Vagina (tissue), 2 donors: ENCODE results near the gene JADE2.

Source experiments
- POLR2A ChIP-seq, 2 donors: fragments of 450-650 bp; IDR thresholded peaks; one replicate each; pipeline ENCODE4 v1.6.1; 2017; ENCODE audit warnings: antibody characterized with exemption in 2 of 2, mild to moderate bottlenecking in 2 of 2, moderate library complexity in 2 of 2
- POLR2AphosphoS5 ChIP-seq, 2 donors: sonication (generic); formaldehyde crosslinking; IDR thresholded peaks; one replicate each; pipeline ENCODE4 v1.9.0; 2017; ENCODE audit warnings: antibody characterized with exemption in 2 of 2, mild to moderate bottlenecking in 2 of 2, low read depth in 1 of 2; ENCODE audit not compliant: insufficient read depth in 1 of 2
- TF ChIP-seq, protein P1 (sequence below), 3 experiments: fragments of 450-650 bp in 2 of 3; fragments of 200-600 bp in 1 of 3; sonication (generic) in 1 of 3; IDR thresholded peaks; one replicate each; pipeline ENCODE4 v1.5.1; 2017 to 2019; ENCODE audit warnings: antibody characterized with exemption in 3 of 3, mild to moderate bottlenecking in 2 of 3, moderate library complexity in 2 of 3

DNA sequence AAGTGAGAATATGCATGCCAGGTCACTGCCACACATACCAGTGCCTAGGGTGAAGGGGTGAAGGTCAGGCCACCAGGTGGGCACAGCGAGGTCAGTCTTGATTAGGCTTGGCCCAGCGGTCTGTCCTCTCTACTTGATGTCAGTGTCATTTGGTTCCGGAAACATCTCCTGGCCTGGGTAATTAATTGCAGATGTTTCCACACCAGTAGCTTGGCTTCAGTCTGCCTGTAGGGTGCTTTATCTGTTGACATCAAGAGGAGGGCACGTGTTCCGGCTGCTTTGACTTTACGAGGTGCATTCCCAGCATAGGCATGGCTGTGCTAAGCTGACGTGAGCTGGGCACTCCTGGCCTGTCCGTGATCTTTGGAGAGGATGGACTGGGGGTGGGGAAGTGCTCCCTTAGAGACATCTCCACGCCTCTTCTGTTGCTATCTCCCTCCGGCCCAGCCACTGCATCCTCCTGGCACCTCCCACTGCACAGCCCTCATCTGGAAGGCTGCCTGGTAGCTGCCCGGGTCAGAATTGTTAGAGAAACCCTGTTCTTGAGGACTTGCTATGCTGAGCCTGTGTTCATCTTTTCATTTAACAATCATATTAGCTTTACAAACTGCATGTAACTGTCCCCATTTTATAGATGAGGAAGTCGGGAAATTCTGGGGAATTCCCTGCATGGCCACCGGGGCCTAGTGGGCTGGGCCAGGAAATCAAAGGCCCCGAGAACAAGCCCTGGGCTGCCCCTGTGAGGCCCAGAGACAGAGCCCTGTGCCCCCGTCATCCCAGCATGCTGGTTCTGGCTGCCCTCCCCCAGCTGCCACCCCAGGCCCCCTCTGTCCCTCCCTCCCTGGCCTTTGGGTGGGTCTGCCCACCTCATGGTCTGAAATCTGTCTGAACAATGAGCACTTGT lies 29.1 kb downstream of the JADE2 start:
- TF ChIP-seq, protein P1, sequence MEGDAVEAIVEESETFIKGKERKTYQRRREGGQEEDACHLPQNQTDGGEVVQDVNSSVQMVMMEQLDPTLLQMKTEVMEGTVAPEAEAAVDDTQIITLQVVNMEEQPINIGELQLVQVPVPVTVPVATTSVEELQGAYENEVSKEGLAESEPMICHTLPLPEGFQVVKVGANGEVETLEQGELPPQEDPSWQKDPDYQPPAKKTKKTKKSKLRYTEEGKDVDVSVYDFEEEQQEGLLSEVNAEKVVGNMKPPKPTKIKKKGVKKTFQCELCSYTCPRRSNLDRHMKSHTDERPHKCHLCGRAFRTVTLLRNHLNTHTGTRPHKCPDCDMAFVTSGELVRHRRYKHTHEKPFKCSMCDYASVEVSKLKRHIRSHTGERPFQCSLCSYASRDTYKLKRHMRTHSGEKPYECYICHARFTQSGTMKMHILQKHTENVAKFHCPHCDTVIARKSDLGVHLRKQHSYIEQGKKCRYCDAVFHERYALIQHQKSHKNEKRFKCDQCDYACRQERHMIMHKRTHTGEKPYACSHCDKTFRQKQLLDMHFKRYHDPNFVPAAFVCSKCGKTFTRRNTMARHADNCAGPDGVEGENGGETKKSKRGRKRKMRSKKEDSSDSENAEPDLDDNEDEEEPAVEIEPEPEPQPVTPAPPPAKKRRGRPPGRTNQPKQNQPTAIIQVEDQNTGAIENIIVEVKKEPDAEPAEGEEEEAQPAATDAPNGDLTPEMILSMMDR (IDR thresholded peaks at IDR 0.05) = no peak
- TF ChIP-seq POLR2A (IDR thresholded peaks at IDR 0.05) (no peak), POLR2AphosphoS5 (IDR thresholded peaks at IDR 0.05; ENCODE audit: insufficient read depth in 1 of 2, low read depth in 1 of 2) (peak in 1 of 2 donors; percentile 49)
